ENCODE data around the gene SCFD2.

SCFD2 gene

DNA sequence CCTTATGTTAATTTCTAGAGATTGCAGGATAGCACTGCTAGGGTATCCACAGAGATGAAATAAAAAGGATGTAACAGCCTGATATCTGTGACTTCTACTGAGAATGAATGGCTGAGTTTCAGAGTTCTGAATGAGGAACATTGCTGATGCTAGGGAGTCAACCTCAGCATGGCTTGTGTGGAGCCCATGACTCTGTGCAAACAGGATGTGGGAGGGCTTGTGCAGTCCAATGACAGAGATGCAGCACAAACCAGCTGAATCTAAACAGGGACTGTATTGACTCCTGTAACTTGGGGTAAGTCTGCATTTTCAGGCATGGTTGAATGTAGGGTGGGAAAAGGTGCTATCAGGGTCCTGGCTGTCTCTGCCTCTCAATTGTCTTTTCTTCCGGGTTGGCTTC, 509.1 kb downstream of the SCFD2 start:
- no peak overlapping the region for H3K27ac ChIP-seq
- DNase-seq (ENCODE audit: low spot score) = no peak
- POLR2A ChIA-PET (ENCODE audit: low non-redundant PET) = no interaction called here
- CTCF ChIA-PET = no interaction called here
- TF ChIP-seq, protein P1, sequence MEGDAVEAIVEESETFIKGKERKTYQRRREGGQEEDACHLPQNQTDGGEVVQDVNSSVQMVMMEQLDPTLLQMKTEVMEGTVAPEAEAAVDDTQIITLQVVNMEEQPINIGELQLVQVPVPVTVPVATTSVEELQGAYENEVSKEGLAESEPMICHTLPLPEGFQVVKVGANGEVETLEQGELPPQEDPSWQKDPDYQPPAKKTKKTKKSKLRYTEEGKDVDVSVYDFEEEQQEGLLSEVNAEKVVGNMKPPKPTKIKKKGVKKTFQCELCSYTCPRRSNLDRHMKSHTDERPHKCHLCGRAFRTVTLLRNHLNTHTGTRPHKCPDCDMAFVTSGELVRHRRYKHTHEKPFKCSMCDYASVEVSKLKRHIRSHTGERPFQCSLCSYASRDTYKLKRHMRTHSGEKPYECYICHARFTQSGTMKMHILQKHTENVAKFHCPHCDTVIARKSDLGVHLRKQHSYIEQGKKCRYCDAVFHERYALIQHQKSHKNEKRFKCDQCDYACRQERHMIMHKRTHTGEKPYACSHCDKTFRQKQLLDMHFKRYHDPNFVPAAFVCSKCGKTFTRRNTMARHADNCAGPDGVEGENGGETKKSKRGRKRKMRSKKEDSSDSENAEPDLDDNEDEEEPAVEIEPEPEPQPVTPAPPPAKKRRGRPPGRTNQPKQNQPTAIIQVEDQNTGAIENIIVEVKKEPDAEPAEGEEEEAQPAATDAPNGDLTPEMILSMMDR (conservative IDR thresholded peaks at IDR 0.05; ENCODE audit: low read depth) = no peak

- no peak overlapping the region for H3K27ac ChIP-seq
- CTCF ChIA-PET = no interaction called here
- POLR2A ChIA-PET (ENCODE audit: low non-redundant PET) = interaction anchor here (0.7 kb wide), 1 partner anchor 16 kb away, joined by 3 read pairs; no protein-coding TSS in a partner anchor
- DNase-seq (ENCODE audit: low spot score) = peak; percentile 29
- TF ChIP-seq, protein P1 (conservative IDR thresholded peaks at IDR 0.05; ENCODE audit: low read depth) = no peak
Observed at GRCh38 chr4:52853351-52853750, 512.5 kb downstream of the SCFD2 start.

DNA sequence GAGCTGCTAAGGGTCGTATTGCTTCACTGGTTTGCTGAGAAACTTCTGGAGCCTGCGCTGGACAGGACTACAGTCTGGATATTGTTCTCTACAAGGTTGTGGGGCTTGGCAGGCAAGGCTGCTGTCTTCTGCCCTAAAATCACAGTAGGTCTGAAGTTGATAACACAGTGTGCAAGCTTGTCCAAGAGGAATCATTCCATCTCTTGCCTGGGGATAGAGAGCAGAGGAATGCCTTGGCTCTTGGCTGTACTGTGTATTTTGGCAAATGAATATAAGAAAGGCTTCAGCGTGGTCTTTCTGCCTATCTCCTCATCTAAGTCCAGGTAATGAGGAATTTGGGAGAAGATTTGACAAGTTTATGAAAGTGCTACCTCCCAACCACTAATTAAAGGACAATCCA, 513.1 kb downstream of the SCFD2 start:
- no peak for DNase-seq (ENCODE audit: low spot score)
- TF ChIP-seq, protein P1 (conservative IDR thresholded peaks at IDR 0.05; ENCODE audit: low read depth) = no peak
- CTCF ChIA-PET = no interaction called here
- POLR2A ChIA-PET (ENCODE audit: low non-redundant PET) = no interaction called here
- no peak overlapping the region for H3K27ac ChIP-seq

DNA sequence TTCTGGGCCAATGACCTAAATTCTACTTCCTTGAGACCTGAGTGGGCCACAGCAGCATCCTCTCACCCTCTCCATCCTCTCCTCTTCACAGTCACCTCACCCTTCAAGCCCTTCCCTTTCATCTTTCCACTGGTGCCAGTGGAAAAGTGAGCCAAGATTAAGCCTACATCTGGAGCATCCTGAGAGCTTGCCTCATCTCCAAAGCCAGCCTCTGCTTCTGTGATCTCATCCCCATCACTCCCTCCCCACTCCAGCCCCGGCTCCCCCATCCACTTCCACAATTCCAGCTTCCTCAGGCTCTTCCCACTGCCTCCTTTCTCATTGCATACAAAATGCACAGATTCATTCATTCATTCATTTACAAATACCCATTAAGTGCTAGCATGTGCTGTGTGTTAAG, 513.8 kb downstream of the SCFD2 start:
- DNase-seq (ENCODE audit: low spot score) = no peak
- CTCF ChIA-PET = no interaction called here
- POLR2A ChIA-PET (ENCODE audit: low non-redundant PET) = no interaction called here

DNA sequence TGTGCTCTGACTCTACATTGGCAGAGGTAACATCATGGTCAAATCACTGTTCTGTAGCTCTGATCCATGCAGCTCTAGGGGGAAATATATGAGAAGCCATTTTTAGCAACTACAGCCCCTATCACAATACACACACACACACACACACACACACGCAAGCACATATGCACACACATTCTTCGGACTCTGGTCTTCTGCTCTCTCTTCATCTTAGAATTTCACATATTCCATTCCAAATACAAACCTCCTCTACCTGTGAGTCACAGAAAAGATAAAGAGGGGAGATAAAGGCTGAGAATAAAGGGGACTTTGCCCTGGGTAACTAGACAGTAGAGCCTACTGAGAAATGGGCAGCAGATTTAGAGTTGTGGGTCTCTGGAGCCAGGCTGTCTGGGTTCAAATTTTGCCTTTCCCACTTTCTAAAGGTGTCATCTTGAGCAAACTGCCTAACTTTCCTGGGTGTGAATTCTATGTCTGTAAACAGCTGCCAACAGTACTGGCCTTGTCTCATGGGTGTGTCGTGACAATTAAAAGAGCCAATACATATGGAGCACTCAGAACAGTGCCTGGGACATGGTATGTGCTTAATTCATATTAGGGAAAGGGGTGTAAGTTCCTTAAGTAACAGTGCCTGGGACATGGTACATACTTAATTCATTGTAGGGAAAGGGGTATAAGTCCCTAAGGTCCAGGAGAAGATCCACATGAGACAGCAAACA, 515.3 kb downstream of the SCFD2 start:
- TF ChIP-seq, protein P1 (conservative IDR thresholded peaks at IDR 0.05; ENCODE audit: low read depth) = no peak
- ChIA-PET POLR2A (ENCODE audit: low non-redundant PET) (no interaction called here), CTCF (no interaction called here)
- no peak overlapping the region for H3K27ac ChIP-seq
- no peak for DNase-seq (ENCODE audit: low spot score)

More for the DNA sequence above, 513.8 kb downstream of the SCFD2 start:
- H3K27ac ChIP-seq = no peak overlapping the region
- TF ChIP-seq, protein P1 (conservative IDR thresholded peaks at IDR 0.05; ENCODE audit: low read depth) = no peak

DNA sequence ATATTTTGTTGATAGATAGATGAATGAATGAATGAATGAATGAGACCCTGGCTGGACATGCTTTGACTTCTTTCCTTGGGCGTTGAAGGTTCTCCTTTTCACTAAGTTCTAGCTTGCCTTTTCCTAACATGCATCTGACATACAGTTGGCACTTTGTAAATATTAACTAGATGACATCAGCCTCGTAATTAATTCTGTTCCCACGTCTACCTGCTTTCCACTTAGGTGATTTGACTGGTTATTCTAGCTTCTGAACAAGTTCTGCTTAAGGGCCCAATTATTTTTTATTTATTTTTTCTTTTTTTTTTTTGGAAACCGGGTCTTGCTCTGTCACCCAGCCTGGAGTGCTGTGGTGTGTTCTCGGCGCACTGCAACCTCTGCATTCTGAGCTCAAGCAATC, 517.6 kb downstream of the SCFD2 start:
- TF ChIP-seq, protein P1 (conservative IDR thresholded peaks at IDR 0.05; ENCODE audit: low read depth) = no peak
- ChIA-PET CTCF (no interaction called here), POLR2A (ENCODE audit: low non-redundant PET) (no interaction called here)
- H3K27ac ChIP-seq = no peak overlapping the region
- DNase-seq (ENCODE audit: low spot score) = no peak

Data from RWPE1 (cell line).